Right renal pelvis (tissue), 4 donors: ENCODE data around the gene CDC42EP4. TPM values are rescaled to one million over a fixed set of nuclear protein-coding genes. Genes with fewer than 3 reads are reported as not detected.

Source experiments
- DNase-seq, 4 donors: peaks; one replicate each; pipeline ENCODE4 v3.0.0-alpha.2; 2013; ENCODE audit warnings: low read depth in 4 of 4, low spot score in 3 of 4, missing footprints in 1 of 4
- polyA plus RNA-seq, 4 donors: library from polyadenylated mRNA; unstranded; fragments of 120-200 nt; gene quantifications; one replicate each; pipeline ENCODE4 v1.2.1, GENCODE V29; 2013; ENCODE audit not compliant: insufficient read length in 4 of 4

The CDC42EP4 gene
- polyA plus RNA-seq, 4 donors: 46.1 to 52.8 (median 50.8) TPM

GRCh38 chr17:73262676-73263642 is 48.8 kb downstream of the CDC42EP4 start:
- no peak for DNase-seq

GRCh38 chr17:73261952-73262675 is 49.7 kb downstream of the CDC42EP4 start:
- no peak for DNase-seq

- DNase-seq: no peak
Measured at GRCh38 chr17:73261617-73261951, 50.2 kb downstream of the CDC42EP4 start, which contains the start of gene CPSF4L. Gene CPSF4L (minus strand): TSS chr17:73261880. CDS start chr17:73261818, 62 bp downstream.

- DNase-seq: no peak
Measured at GRCh38 chr17:73257516-73257915, 54.3 kb downstream of the CDC42EP4 start.

- no peak for DNase-seq
Measured at GRCh38 chr17:73256220-73256619, 55.6 kb downstream of the CDC42EP4 start.

- peak in 1 of 4 donors; percentile 59 for DNase-seq
Measured at GRCh38 chr17:73255671-73256181, 56.1 kb downstream of the CDC42EP4 start.

GRCh38 chr17:73251871-73252270 is 59.9 kb downstream of the CDC42EP4 start:
- no peak for DNase-seq

GRCh38 chr17:73250851-73251640 is 60.8 kb downstream of the CDC42EP4 start:
- DNase-seq: no peak

- DNase-seq: no peak
Measured at GRCh38 chr17:73249700-73250099, 62.1 kb downstream of the CDC42EP4 start.

GRCh38 chr17:73248532-73248931 is 63.3 kb downstream of the CDC42EP4 start:
- no peak for DNase-seq

GRCh38 chr17:73247726-73248125 is 64.1 kb downstream of the CDC42EP4 start:
- no peak for DNase-seq

- DNase-seq: no peak
Measured at GRCh38 chr17:73240561-73240960, 71.2 kb downstream of the CDC42EP4 start.

- DNase-seq: no peak
Measured at GRCh38 chr17:73237714-73238113, 74.1 kb downstream of the CDC42EP4 start.

GRCh38 chr17:73234736-73235135 is 77.1 kb downstream of the CDC42EP4 start:
- DNase-seq: no peak

Other genes starting within 250 kb of the CDC42EP4 start
- gene SLC39A11, start 219.3 kb downstream of the CDC42EP4 start, polyA plus RNA-seq: 10 to 100 TPM; 27.6 to 29.1 (median 28.4) TPM
- 1 to 10 TPM; 2.0 to 2.6 (median 2.2) TPM for gene SSTR2, start 147.0 kb downstream of the CDC42EP4 start, polyA plus RNA-seq
- gene COG1, start 118.9 kb downstream of the CDC42EP4 start, polyA plus RNA-seq: 10 to 100 TPM; 43.5 to 61.0 (median 45.5) TPM
- under 1 TPM in 2 of 4 donors, not detected in 2; 0.17 to 0.26 TPM for gene CPSF4L, start 50.1 kb downstream of the CDC42EP4 start, polyA plus RNA-seq